ENCODE measurements around the gene SESTD1. TPM values are rescaled to one million over a fixed set of nuclear protein-coding genes. Genes with fewer than 3 reads are reported as not detected.

The SESTD1 gene
- total and polyA plus RNA-seq, 2 experiments from 2014 or later = 12.6 to 21.6 TPM

DNA sequence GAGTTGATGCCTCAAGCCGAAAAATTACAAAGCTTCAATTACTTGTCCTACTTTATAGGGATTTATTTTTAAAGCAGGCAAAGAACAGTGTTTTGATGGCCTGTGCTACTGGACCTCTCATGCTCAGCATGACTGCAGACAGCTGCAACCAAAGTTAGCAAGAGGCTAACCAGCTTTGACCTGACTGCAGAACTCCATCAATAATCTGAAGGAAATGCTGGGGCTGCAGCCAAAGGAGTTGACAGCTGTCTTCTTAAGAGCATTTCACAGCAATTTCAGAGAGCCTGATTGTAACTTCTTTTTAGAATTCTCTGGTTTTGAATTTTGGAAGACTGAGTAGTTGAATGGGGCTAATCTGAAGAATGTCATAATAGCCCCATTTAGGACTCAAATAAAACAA, 46.5 kb upstream of the SESTD1 start (continued):
- TF ChIP-seq, protein P1, sequence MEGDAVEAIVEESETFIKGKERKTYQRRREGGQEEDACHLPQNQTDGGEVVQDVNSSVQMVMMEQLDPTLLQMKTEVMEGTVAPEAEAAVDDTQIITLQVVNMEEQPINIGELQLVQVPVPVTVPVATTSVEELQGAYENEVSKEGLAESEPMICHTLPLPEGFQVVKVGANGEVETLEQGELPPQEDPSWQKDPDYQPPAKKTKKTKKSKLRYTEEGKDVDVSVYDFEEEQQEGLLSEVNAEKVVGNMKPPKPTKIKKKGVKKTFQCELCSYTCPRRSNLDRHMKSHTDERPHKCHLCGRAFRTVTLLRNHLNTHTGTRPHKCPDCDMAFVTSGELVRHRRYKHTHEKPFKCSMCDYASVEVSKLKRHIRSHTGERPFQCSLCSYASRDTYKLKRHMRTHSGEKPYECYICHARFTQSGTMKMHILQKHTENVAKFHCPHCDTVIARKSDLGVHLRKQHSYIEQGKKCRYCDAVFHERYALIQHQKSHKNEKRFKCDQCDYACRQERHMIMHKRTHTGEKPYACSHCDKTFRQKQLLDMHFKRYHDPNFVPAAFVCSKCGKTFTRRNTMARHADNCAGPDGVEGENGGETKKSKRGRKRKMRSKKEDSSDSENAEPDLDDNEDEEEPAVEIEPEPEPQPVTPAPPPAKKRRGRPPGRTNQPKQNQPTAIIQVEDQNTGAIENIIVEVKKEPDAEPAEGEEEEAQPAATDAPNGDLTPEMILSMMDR (conservative IDR thresholded peaks at IDR 0.05; ENCODE audit: low read depth in 2 of 2) = no peak
- TF ChIP-seq, protein P2, sequence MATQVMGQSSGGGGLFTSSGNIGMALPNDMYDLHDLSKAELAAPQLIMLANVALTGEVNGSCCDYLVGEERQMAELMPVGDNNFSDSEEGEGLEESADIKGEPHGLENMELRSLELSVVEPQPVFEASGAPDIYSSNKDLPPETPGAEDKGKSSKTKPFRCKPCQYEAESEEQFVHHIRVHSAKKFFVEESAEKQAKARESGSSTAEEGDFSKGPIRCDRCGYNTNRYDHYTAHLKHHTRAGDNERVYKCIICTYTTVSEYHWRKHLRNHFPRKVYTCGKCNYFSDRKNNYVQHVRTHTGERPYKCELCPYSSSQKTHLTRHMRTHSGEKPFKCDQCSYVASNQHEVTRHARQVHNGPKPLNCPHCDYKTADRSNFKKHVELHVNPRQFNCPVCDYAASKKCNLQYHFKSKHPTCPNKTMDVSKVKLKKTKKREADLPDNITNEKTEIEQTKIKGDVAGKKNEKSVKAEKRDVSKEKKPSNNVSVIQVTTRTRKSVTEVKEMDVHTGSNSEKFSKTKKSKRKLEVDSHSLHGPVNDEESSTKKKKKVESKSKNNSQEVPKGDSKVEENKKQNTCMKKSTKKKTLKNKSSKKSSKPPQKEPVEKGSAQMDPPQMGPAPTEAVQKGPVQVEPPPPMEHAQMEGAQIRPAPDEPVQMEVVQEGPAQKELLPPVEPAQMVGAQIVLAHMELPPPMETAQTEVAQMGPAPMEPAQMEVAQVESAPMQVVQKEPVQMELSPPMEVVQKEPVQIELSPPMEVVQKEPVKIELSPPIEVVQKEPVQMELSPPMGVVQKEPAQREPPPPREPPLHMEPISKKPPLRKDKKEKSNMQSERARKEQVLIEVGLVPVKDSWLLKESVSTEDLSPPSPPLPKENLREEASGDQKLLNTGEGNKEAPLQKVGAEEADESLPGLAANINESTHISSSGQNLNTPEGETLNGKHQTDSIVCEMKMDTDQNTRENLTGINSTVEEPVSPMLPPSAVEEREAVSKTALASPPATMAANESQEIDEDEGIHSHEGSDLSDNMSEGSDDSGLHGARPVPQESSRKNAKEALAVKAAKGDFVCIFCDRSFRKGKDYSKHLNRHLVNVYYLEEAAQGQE (IDR thresholded peaks at IDR 0.05; ENCODE audit: unreplicated experiment) = no peak
- TF ChIP-seq ZNF331 (CRISPR knock-in tag; IDR thresholded peaks at IDR 0.05; ENCODE audit: low read depth) (no peak), EZH2phosphoT487 (IDR thresholded peaks at IDR 0.05; ENCODE audit: unreplicated experiment) (no peak), POLR2AphosphoS5 (IDR thresholded peaks at IDR 0.05; ENCODE audit: low read depth) (no peak), ZNF114 (CRISPR knock-in tag; IDR thresholded peaks at IDR 0.05) (no peak), CREB1 (CRISPR knock-in tag; IDR thresholded peaks at IDR 0.05; ENCODE audit: low read depth) (no peak)

DNA sequence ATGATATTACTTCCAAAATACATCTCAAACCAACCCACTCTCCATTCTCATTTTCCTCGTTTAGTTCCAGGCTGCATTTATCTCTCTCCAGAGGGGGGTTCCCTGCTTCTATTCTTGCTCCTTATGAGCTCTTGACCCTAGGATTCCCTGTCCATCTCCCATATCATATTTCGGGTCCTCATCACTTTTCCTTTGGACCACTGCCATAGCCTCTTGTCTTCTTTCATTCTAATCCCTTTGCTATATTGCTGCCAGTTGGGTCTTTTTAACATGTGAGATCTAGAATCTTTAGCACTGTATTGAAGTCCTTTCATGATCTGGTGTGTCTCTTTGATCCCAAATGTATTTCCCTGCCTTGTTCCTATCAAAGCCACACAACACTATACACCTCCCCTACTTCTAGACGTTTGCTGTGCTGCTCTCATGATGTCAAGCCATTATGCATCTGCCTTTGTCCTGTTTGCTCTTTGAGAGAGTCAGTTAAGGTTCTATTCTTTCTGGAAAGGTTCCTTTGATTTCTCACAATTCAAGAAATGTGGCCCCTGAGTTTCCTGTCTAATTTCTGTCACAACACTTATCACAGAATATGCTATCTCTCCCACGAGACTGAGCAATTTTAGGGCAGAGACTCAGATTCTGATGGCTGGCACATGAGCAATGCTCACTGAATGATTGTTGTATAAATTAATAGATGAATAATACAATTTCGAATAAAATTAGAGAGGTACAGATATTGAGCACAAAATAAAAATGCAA, 43.2 kb upstream of the SESTD1 start:
- Histone ChIP-seq H3K4me1 (ENCODE audit: insufficient read depth) (no peaks in the 10 kb centered on the region), H3K9me2 (ENCODE audit: insufficient read depth) (0 out of 2 replicates have a peak, but pooled peaks cover 3% of the 10 kb centered on the region), H3K79me2 (replicated peaks; ENCODE audit: insufficient read depth) (no peaks in the 10 kb centered on the region), H3K27ac (ENCODE audit: low read depth) (no peak overlapping the region), H3K36me3 (ENCODE audit: insufficient read depth) (no peaks in the 10 kb centered on the region), H3K4me3 (no peak overlapping the region), H3K27me3 (ENCODE audit: insufficient read depth) (no peaks in the 10 kb centered on the region), H3K4me2 (no peak overlapping the region), H3F3A (replicated peaks; ENCODE audit: low read depth) (no peaks in the 10 kb centered on the region), H4K20me1 (replicated peaks; ENCODE audit: insufficient read depth) (no peaks in the 10 kb centered on the region), H2AFZ (no peak overlapping the region)
- Mint-ChIP-seq H3K27ac (no peak overlapping the region), H3K4me1 (no peaks in the 10 kb centered on the region), H3K27me3 (ENCODE audit: insufficient read depth, low read depth, poor library complexity) (peaks cover 2% of the 10 kb centered on the region), H3K9me3 (peaks cover 4% of the 10 kb centered on the region; the same call in 2 of the 3 replicates), H3K4me3 (no peak overlapping the region), H3K36me3 (ENCODE audit: low read depth) (no peaks in the 10 kb centered on the region; the same call in 2 of the 3 replicates)
- DNase-seq (ENCODE audit: low spot score) (no peak), ATAC-seq (no peak)
- TF ChIP-seq CREB1 (CRISPR knock-in tag; IDR thresholded peaks at IDR 0.05; ENCODE audit: low read depth) = no peak
- TF ChIP-seq EZH2phosphoT487 (IDR thresholded peaks at IDR 0.05; ENCODE audit: unreplicated experiment) = no peak
- TF ChIP-seq STAT1 (IDR thresholded peaks at IDR 0.05; ENCODE audit: unreplicated experiment) = no peak
- TF ChIP-seq POLR2AphosphoS5 (IDR thresholded peaks at IDR 0.05; ENCODE audit: low read depth) = no peak
- no peak for TF ChIP-seq NANOG (IDR thresholded peaks at IDR 0.05; ENCODE audit: borderline replicate concordance)
- TF ChIP-seq ZNF114 (CRISPR knock-in tag; IDR thresholded peaks at IDR 0.05) = no peak
- TF ChIP-seq, protein P3, sequence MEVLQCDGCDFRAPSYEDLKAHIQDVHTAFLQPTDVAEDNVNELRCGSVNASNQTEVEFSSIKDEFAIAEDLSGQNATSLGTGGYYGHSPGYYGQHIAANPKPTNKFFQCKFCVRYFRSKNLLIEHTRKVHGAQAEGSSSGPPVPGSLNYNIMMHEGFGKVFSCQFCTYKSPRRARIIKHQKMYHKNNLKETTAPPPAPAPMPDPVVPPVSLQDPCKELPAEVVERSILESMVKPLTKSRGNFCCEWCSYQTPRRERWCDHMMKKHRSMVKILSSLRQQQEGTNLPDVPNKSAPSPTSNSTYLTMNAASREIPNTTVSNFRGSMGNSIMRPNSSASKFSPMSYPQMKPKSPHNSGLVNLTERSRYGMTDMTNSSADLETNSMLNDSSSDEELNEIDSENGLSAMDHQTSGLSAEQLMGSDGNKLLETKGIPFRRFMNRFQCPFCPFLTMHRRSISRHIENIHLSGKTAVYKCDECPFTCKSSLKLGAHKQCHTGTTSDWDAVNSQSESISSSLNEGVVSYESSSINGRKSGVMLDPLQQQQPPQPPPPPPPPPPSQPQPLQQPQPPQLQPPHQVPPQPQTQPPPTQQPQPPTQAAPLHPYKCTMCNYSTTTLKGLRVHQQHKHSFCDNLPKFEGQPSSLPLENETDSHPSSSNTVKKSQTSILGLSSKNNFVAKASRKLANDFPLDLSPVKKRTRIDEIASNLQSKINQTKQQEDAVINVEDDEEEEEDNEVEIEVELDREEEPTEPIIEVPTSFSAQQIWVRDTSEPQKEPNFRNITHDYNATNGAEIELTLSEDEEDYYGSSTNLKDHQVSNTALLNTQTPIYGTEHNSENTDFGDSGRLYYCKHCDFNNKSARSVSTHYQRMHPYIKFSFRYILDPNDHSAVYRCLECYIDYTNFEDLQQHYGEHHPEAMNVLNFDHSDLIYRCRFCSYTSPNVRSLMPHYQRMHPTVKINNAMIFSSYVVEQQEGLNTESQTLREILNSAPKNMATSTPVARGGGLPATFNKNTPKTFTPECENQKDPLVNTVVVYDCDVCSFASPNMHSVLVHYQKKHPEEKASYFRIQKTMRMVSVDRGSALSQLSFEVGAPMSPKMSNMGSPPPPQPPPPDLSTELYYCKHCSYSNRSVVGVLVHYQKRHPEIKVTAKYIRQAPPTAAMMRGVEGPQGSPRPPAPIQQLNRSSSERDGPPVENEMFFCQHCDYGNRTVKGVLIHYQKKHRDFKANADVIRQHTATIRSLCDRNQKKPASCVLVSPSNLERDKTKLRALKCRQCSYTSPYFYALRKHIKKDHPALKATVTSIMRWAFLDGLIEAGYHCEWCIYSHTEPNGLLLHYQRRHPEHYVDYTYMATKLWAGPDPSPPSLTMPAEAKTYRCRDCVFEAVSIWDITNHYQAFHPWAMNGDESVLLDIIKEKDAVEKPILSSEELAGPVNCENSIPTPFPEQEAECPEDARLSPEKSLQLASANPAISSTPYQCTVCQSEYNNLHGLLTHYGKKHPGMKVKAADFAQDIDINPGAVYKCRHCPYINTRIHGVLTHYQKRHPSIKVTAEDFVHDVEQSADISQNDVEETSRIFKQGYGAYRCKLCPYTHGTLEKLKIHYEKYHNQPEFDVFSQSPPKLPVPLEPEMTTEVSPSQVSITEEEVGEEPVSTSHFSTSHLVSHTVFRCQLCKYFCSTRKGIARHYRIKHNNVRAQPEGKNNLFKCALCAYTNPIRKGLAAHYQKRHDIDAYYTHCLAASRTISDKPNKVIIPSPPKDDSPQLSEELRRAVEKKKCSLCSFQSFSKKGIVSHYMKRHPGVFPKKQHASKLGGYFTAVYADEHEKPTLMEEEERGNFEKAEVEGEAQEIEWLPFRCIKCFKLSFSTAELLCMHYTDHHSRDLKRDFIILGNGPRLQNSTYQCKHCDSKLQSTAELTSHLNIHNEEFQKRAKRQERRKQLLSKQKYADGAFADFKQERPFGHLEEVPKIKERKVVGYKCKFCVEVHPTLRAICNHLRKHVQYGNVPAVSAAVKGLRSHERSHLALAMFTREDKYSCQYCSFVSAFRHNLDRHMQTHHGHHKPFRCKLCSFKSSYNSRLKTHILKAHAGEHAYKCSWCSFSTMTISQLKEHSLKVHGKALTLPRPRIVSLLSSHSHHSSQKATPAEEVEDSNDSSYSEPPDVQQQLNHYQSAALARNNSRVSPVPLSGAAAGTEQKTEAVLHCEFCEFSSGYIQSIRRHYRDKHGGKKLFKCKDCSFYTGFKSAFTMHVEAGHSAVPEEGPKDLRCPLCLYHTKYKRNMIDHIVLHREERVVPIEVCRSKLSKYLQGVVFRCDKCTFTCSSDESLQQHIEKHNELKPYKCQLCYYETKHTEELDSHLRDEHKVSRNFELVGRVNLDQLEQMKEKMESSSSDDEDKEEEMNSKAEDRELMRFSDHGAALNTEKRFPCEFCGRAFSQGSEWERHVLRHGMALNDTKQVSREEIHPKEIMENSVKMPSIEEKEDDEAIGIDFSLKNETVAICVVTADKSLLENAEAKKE (CRISPR knock-in tag; IDR thresholded peaks at IDR 0.05) = no peak
- no peak for TF ChIP-seq JUNB (IDR thresholded peaks at IDR 0.05; ENCODE audit: unreplicated experiment)
- TF ChIP-seq EZH2 (IDR thresholded peaks at IDR 0.05; ENCODE audit: low read depth, unreplicated experiment) = no peak
